HepG2 (cell line): Measurements from ENCODE around the gene RRAD. TPM values are rescaled to one million over a fixed set of nuclear protein-coding genes. Genes with fewer than 3 reads are reported as not detected.
A peak's percentile ranks its signal among the peaks of the same experiment; 100 is the strongest.

Experiments
- GPN1 ChIP-seq: sonication (generic); formaldehyde crosslinking; IDR thresholded peaks from 2 replicates; pipeline ENCODE4 v1.5.1; 2020; ENCODE audit warnings: missing genetic modification reagents, borderline replicate concordance
- HNF1B ChIP-seq: sonication (generic); formaldehyde crosslinking; IDR thresholded peaks from 2 replicates; pipeline ENCODE4 v1.5.1; 2020; ENCODE audit warnings: mild to moderate bottlenecking, moderate library complexity, missing genetic modification reagents
- LBX2 ChIP-seq: sonication (generic); formaldehyde crosslinking; IDR thresholded peaks from 2 replicates; pipeline ENCODE4 v1.5.0; 2020; ENCODE audit warnings: missing genetic modification reagents, mild to moderate bottlenecking, borderline replicate concordance
- NFAT5 ChIP-seq: sonication (generic); formaldehyde crosslinking; IDR thresholded peaks from 2 replicates; pipeline ENCODE4 v1.4.0; 2020; ENCODE audit warnings: missing genetic modification reagents
- NFE2 ChIP-seq: sonication (generic); formaldehyde crosslinking; IDR thresholded peaks from 2 replicates; pipeline ENCODE4 v1.4.0; 2020; ENCODE audit warnings: missing genetic modification reagents
- SYNCRIP ChIP-seq: fragments of 200-400 bp; formaldehyde crosslinking; IDR thresholded peaks from 2 replicates; pipeline ENCODE4 v1.6.1; 2018; ENCODE audit warnings: mild to moderate bottlenecking, low read depth, low read length; ENCODE audit not compliant: insufficient read depth
- THAP9 ChIP-seq: sonication (generic); formaldehyde crosslinking; IDR thresholded peaks from 2 replicates; pipeline ENCODE4; 2020; ENCODE audit warnings: missing genetic modification reagents, mild to moderate bottlenecking, borderline replicate concordance
- YY1 ChIP-seq: IDR thresholded peaks from 2 replicates; pipeline ENCODE4 v1.6.1; 2011; ENCODE audit warnings: low read length, low read depth, moderate library complexity, mild to moderate bottlenecking; ENCODE audit not compliant: insufficient read depth, insufficient replicate concordance
- ZFAT ChIP-seq: sonication (generic); formaldehyde crosslinking; conservative IDR thresholded peaks from 2 replicates; pipeline ENCODE4 v1.8.1; 2023; ENCODE audit warnings: missing genetic modification reagents, inconsistent platforms
- ZNF18 ChIP-seq: sonication (generic); formaldehyde crosslinking; IDR thresholded peaks from 2 replicates; pipeline ENCODE4 v1.8.0; 2022; ENCODE audit warnings: mild to moderate bottlenecking, missing genetic modification reagents; ENCODE audit not compliant: insufficient replicate concordance
- ZNF205 ChIP-seq: IDR thresholded peaks from 2 replicates; pipeline ENCODE4 v1.6.1; 2018; ENCODE audit warnings: missing biosample characterization, missing genetic modification reagents
- ZNF367 ChIP-seq: sonication (generic); formaldehyde crosslinking; IDR thresholded peaks from 2 replicates; pipeline ENCODE4 v1.4.0; 2020; ENCODE audit warnings: missing genetic modification reagents, borderline replicate concordance
- ZNF768 ChIP-seq: sonication (generic); formaldehyde crosslinking; IDR thresholded peaks from 2 replicates; pipeline ENCODE4 v1.4.0; 2020; ENCODE audit warnings: missing genetic modification reagents
- ZSCAN5A ChIP-seq: sonication (generic); formaldehyde crosslinking; IDR thresholded peaks from 2 replicates; pipeline ENCODE4 v1.8.0; 2022; ENCODE audit warnings: mild to moderate bottlenecking, missing genetic modification reagents, borderline replicate concordance
- polyA plus RNA-seq, 8 experiments: library from polyadenylated mRNA; depleted of rRNA in 3 of 8; stranded (reverse) in 7 of 8; unstranded in 1 of 8; fragments of >200 nt; fragmentation: Illumina TruSeq in 4 of 8; extraction: Trizol in 4 of 8; gene quantifications; 2 replicates each; pipeline versions ENCODE4 v1.2.1 to v1.2.3, GENCODE V29; 2011 to 2016; ENCODE audit warnings: low read depth in 4 of 8, missing spikeins in 1 of 8, mixed read lengths in 1 of 8; ENCODE audit not compliant: insufficient read depth in 1 of 8
- total RNA-seq, 5 experiments: library from RNA; depleted of rRNA; stranded (reverse); fragments of >200 nt; fragmentation: Illumina TruSeq; extraction: Trizol; gene quantifications; 2 replicates each; pipeline ENCODE4 v1.2.3, GENCODE V29; 2016; ENCODE audit warnings: low read depth in 1 of 5

Gene RRAD
- total and polyA plus RNA-seq, 2 of the 13 experiments (the other 11 are each of a cell fraction or from before 2014, with no cell fraction given), result 0.80 to 1.1 TPM

- 0 out of 2 replicates have a peak, but pooled peaks have one; percentile 65 for TF ChIP-seq NFAT5 (CRISPR knock-in tag)
- peak; percentile 77 for TF ChIP-seq YY1
- peak; percentile 95 for TF ChIP-seq ZNF768 (CRISPR knock-in tag)
- no peak for TF ChIP-seq ZNF367 (CRISPR knock-in tag)
- TF ChIP-seq LBX2, result no peak
- peak; percentile 60; the same call in 1 of the 2 replicates for TF ChIP-seq HNF1B (CRISPR knock-in tag)
- TF ChIP-seq SYNCRIP, result no peak
- peak; percentile 77; the same call in 1 of the 2 replicates for TF ChIP-seq ZNF205 (CRISPR knock-in tag)
- peak; percentile 75 for TF ChIP-seq THAP9 (CRISPR knock-in tag)
- no peak for TF ChIP-seq NFE2
- no peak for TF ChIP-seq ZNF18 (CRISPR knock-in tag)
- peak; percentile 88 for TF ChIP-seq ZSCAN5A
- no peak for TF ChIP-seq ZFAT (CRISPR knock-in tag)
- no peak for TF ChIP-seq GPN1
Observed at GRCh38 chr16:66872943-66873684, 52.2 kb downstream of the RRAD start (continued).
